ENCODE results near the gene RNF38.

DNA sequence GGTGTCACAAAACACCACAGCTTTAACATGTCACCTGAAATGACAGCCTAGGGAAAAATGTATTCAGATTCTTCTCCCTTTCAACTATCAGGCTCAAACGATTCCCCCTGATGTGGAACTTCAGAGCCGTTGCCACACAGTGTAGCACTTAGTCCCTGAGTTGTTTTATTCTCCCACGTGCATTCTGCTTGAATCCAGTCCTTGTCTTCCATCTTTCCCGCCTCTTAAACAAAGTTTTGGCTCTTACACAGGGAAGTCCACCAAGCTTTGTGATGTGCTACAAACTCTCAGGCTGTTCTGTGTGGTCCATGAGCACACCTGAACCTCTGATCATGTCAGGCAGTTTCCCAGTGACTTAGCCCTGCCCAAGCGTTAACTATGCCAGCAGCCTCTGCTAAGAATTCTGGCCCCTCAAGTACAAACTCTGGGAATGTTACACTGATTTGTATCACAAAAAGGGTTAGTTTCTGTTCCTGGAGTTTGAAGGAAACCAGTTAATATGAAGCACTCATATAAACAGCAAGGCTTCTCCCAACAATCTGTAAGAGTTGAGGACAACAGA, 45.8 kb upstream of the RNF38 start:
- no peak for TF ChIP-seq POLR2AphosphoS5 (IDR thresholded peaks at IDR 0.05; ENCODE audit: low read depth, low read length)
- TF ChIP-seq, protein P1, sequence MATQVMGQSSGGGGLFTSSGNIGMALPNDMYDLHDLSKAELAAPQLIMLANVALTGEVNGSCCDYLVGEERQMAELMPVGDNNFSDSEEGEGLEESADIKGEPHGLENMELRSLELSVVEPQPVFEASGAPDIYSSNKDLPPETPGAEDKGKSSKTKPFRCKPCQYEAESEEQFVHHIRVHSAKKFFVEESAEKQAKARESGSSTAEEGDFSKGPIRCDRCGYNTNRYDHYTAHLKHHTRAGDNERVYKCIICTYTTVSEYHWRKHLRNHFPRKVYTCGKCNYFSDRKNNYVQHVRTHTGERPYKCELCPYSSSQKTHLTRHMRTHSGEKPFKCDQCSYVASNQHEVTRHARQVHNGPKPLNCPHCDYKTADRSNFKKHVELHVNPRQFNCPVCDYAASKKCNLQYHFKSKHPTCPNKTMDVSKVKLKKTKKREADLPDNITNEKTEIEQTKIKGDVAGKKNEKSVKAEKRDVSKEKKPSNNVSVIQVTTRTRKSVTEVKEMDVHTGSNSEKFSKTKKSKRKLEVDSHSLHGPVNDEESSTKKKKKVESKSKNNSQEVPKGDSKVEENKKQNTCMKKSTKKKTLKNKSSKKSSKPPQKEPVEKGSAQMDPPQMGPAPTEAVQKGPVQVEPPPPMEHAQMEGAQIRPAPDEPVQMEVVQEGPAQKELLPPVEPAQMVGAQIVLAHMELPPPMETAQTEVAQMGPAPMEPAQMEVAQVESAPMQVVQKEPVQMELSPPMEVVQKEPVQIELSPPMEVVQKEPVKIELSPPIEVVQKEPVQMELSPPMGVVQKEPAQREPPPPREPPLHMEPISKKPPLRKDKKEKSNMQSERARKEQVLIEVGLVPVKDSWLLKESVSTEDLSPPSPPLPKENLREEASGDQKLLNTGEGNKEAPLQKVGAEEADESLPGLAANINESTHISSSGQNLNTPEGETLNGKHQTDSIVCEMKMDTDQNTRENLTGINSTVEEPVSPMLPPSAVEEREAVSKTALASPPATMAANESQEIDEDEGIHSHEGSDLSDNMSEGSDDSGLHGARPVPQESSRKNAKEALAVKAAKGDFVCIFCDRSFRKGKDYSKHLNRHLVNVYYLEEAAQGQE (IDR thresholded peaks at IDR 0.05; ENCODE audit: insufficient read depth in 1 of 2, low read depth in 2 of 2, low read length in 2 of 2) = no peak
- TF ChIP-seq TAF1 (IDR thresholded peaks at IDR 0.05; ENCODE audit: borderline replicate concordance, insufficient read depth, low read length) = no peak

Measured in PFSK-1 (cell line).